HG03521 (cell line): Measurements from ENCODE around the gene CDH13.

Source experiments
- ATAC-seq: cut with Tn5 transposase; IDR thresholded peaks from one replicate; pipeline ENCODE4 v1.9.1; 2021; ENCODE audit warnings: mild to moderate bottlenecking, moderate library complexity; ENCODE audit not compliant: unreplicated experiment

CDH13 gene

DNA sequence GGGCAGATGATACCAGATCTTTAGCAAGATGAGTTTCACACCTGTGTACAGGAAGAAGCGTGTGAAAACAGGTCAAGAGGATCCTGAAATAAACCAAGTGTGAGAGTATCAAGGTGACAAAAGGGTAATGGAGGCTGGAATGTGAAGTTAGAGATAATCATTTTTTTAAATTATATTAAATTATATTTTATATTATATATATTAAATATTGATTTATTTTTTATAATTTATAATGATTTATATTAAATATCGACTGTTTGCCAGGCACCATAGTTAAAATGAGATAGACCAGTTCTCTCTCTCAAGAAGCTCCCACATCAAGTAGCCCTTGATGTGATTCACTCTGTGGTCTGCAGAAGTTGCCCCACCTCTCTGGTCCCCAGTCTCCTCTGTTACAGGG lies 820.8 kb downstream of the CDH13 start:
- no peak for ATAC-seq

DNA sequence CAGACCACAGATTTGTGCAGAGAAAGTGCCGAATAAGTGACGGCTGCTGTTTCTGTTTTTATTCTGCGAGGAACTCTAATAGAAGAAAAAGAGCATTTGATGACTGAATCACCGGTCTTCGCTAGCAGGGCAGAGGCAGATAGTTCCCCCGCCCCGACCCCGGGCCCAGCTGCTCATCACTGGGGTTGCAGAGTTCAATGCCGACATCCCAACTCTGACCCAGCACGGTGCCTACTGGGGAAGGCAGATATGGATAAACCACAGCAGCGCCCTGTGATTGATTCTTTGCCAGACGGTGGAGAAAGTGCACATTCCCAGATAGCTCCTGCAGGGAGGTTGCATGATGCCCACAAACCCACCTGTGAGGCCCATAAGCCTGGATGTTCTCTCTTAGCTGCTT lies 823.1 kb downstream of the CDH13 start:
- ATAC-seq, result no peak

DNA sequence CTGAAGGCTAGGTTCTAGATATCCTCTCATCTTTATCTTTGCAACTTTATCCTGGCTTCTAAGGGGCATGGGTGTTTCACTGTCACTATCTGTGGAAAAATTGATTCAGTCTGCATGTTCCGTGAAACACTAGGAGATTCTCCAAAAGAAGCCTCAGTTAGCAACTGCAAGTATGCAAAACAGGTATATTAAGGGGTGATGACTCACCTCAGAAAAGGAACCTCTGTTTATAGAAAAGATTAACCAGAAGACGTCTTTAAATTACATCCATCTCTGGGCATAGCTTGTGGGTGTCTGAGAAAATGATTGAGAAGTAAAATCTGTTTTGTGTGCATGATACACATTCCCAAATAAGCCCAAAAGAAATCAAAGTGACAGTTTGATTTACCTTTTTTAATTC lies 827.2 kb downstream of the CDH13 start:
- ATAC-seq, result no peak

DNA sequence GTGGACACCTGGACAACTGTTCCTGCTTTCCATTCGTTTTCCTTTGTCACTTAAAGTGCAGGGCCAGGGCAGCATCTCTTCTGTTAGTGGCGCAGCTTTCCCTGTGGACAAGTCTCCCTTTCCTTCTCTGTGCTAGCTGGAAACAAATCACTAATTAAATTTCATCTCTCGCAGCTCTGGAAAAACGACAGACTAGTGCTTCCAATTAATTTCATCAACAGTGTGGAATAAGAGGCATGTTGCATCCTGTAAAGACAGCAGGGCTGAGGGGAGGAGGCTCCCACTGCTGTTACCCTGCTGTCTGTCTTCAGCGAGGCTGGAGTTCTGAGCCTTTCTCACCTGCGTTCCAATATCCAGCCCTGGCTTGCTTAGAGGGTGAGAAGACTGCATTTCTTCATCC lies 828.9 kb downstream of the CDH13 start:
- no peak for ATAC-seq

DNA sequence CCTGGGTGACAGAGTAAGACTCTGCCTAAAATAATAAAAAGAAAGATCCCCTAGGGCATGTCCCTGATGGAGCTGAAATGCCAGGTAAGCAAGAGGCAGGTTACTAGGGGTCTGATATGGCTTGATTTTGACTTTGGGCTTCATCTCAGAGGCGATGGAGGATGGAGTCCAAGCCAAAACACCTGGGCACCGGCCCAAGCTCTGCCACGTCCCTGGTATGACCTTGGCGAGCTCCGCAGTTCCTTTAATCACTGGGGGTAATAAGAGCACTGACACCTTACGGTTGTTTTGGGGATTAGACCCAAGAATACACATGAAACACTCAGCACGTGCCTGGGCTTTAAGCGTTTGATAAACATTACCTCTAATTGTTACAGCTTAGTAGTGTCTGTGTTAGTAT lies 830.2 kb downstream of the CDH13 start:
- no peak for ATAC-seq

DNA sequence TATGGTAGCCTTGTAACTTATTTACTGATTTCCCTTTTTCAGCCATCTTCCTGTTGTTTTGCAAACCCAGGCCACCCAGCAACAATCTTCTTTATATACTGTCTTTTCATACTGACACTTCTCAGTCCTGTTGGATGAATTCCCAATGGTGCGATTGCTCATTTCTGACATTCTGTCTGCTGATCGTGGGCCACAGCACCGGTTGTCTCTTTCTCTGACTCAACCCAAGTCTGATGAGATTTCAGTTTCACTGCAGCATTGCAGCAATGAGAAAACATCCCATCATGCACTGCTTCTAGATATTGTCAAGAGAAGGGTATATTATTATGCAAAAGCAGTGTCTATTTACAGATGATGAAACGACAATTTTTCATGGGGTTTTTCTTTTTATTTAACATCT lies 831.8 kb downstream of the CDH13 start:
- ATAC-seq, result peak; percentile 78

DNA sequence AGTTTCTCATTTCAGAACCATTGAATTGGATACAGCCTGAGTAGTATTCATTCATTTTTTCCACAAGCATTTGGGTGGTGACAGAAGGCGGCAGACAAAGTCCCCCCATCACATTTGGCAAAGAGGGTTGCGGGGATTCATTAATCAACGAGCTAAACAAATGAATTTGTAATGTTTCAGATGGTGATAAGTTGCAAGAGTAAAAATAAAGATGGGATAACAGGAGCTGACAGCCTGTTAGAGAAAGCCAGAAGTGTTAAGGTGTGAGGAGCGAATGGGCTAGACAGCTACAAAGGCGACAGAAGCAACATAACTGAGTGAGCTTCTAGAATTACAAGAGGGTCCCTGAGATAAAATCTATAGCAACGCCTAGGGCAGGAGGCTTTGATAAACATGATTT lies 838.2 kb downstream of the CDH13 start:
- ATAC-seq, result no peak

DNA sequence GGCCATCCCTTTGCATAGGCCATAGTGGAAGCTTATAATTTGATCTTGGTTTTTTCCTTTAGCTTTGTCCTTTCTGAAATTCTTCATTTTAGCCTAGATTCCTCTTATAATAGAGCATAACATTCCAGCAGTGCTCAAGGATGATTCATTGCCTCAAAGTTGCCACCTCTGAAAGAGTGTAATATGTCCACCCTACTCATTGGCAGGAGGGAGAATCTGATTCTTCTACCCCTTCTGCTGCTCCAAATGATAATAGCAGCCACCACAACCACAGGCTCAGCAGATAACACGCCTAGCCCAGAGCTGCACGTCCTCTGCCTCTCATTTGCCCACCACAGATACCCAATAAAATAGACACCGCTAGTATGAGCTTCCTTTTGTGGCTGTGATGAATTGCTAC lies 843.6 kb downstream of the CDH13 start:
- no peak for ATAC-seq

DNA sequence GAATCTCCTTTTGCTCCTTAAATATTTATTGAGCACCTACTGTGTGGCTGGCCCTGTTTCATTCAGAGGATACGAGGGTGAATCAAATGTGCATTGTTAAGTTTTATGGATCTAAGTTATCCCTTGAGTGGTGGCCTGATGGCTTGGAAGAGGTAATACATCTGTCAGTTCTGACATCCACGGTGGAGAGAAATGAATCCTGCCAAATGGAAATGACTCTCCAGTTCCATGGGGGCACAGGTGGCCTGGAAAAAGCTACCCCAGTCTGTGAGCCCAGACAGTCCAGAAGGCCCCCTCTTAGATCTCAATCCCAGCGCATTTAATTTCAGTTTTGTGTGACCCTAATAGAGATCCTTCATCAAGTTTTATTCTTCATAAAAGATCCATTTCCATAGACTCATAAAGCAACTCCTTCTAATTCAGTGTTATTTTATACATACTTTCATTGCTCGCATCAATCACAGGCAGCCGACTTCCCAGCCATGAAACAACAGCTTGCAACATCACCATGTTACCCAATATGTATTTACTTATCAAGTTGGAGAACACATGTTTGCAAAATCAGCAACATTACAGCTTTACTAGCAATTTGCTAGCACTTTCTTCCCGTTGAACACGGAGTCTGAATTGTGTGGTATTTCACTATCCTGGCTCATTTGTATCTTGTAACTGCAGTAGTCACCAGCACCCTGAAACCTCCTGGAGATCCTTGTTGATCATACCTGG lies 846.2 kb downstream of the CDH13 start:
- ATAC-seq, result no peak

DNA sequence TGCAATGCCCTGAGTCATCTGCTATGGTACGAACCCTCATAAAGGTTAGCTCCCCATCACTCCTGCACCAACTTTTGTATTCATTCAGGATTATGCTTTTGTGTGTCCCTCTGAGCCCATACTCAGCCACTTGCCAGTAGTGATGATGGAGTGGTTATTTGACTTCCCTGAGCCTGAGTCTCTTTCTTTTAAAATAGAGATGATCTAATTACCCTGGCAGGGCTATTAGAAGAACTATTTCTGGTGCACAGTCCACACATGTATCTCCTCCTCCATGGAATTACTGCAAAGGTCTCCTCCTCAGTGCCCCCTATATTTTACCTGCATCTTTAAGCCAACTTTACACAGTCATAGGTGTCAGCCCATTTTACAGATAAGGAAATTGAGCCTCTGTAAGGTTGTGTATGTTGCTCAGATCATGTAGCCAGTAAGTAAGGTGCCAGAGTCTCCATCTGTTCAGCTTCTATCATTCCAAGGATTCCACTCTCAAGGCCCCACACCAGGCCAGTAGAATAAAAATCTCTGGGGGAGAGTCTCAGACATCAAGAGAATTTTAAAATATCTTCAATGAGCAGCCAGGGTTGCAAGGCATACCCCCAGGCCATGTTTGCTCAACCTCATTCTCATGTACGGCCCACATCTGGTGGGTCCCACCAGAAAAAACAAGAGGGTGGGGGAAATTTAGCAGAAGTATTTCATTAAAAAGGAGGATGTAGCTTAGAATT lies 847.3 kb downstream of the CDH13 start:
- no peak for ATAC-seq

DNA sequence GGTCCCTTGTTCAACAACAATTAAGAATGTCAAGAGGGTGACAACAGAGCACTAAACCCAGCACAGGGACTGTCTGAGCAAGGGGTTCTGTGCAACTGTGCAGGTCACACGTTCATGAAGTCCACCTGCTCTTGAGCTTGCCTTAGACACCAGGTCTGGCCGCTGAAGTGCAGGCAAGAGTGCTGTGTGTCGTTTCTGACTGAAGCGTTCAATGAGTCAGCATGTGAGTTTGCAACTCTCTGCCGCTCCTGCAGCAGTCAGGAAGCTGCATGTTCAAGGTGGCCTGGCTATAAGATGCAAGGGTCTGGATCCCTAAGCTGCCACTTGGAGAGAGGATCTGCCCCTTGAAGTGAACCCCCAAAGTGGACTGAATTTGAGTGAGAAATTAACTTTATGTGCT lies 848.3 kb downstream of the CDH13 start:
- no peak for ATAC-seq

DNA sequence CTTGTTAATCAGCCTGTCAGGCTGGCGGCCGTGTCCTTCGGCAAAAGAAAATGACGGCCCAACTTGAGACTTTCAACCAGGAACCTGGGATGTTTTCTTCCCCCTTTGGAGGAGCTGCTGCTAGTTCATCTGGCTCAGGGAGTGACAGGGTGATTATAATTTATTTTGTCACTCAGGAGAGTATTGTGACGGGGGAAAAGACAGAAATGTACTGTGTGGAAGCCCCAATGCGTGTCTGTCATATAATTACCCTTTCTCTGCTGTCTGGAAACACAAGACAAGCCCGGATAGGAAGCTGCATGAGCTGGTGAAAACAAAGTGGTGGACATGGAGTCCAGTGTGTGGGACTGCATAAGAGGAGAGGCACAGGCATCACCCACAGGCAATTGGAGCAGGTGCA lies 854.8 kb downstream of the CDH13 start:
- no peak for ATAC-seq

DNA sequence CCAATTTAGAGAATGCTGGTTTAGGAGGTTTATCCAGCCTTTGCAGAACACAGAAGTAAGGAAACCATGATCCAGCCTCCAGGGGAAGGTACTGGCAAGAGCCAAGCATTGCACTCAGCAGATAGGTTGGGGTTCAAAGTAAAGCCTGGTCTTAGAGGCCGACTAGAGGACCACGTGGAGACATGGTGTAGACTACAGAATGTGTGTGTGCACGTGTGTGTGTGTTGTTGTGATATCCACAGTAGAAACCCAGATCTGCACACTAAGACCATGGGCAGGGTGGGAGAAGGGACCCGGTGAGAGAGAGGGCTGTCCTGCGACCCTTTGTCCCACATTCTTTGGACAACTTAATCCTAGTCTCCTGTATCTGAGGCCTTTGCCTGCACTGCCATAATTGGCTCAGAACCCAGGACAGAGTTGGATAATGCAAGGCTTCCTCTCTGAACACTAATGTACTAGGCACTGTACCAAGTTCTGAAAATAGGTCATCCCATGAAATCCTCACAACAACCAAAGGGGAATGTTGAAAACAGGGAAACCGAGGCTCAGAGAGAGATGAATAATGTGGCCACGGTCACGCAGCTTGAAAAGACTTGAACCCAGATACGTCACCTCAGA lies 855.9 kb downstream of the CDH13 start:
- no peak for ATAC-seq

DNA sequence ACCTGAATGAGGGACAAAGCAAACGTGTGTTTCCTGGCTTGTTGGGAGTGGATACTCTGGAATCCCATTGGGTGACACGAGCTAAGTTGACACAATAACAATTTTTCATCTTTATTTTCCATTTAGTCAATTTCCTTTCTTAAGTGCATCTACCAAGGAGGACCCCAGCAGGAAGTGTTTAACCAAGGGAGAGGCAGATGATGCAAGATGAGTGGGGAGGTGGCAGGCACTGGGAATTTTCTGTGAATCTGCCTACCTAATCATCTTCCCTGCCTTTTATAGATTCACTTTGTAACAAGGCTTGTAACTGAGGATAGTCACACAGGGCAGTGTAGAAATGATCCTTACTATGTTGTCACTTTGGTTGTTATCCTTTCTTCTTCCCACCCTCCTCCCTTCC lies 863.3 kb downstream of the CDH13 start:
- ATAC-seq, result no peak

DNA sequence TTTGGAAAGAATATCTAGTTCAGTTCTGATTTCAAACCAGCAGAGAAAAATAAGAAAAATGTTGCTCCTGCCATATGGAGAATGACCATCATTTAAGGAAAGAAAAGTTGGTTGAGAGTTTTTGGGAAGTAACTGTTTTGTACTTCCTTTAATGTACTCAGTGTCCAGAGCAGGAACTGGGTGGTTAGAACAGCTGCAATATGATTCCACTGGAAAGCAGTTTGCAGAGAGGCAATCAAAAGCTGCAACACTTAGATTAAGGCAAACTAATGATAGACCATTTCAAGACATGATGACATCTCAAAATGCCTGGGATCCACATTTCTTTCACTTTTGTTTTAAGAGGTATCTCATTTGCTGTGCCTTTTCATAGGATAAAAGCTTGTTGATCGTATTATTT lies 867.7 kb downstream of the CDH13 start:
- ATAC-seq, result no peak

DNA sequence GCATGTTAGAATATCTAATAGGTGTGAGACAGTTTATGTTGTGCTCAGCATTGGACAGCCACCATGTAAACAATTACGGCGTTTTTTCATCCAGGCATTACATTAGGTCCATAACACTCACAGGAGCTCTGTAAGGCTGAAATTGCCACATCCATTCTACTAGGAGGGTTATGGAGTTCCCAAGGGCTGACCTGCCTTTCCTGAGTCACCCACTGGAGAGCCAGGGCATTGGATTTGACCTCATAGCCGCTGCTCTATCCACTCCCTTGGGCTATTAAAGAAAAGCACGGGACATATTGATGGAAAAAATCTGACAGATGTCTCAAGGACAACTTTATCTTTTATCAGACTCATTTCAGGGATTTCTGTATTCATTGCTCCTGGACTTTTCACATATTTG lies 874.7 kb downstream of the CDH13 start:
- no peak for ATAC-seq

DNA sequence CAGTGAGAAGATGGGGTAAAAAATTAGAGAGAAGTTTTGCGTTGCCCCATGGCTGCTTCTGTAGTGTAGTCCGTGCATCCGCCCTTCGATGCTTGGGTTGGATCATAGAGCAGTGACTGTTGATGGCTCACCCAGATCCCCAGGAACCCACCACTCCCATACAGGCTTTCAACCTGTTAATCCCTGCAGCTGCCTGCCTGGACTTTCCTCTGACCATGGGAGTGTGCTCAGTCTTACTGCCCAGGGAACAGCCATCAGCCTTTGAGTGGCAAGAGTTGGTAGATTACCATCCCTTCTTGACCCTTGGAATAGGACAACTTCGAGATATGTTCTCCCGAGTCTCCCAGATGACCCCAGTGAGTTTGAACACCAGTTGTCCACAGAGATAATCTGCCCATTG lies 881.5 kb downstream of the CDH13 start:
- no peak for ATAC-seq

DNA sequence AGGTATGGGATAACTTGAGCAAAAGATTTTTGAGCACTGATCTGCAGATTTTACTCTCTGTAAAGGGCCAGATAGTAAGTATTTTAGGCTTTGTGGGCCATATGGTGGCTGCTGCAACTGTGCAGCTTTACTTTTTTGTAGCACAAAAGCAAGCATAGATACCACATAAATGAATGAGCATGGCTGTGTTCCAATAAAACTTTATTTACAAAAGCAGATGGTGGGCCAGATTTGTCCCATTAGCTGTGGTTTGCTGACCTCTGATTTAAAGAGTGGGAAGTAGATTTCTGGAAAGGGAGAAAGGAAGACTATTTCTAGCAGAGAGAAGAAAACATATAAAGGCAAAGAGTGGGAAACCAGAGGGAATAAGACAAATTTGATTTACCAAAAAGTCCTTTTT lies 882.5 kb downstream of the CDH13 start:
- no peak for ATAC-seq

DNA sequence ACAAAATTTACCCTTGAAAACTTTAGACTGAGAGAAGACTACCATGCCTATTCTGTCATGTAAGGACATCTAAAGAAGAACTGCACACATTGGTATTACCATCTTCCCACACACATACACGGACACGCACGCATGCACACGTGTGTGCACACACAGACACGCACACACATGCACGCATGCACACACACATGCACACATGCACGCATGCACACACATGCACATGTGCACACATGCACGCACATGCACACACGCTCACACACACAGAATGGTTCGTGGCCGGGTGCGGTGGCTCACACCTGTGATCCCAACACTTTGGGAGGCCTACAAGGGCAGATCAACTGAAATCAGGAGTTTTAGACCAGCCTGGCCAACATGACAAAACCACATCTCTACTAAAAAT lies 884.1 kb downstream of the CDH13 start:
- no peak for ATAC-seq

DNA sequence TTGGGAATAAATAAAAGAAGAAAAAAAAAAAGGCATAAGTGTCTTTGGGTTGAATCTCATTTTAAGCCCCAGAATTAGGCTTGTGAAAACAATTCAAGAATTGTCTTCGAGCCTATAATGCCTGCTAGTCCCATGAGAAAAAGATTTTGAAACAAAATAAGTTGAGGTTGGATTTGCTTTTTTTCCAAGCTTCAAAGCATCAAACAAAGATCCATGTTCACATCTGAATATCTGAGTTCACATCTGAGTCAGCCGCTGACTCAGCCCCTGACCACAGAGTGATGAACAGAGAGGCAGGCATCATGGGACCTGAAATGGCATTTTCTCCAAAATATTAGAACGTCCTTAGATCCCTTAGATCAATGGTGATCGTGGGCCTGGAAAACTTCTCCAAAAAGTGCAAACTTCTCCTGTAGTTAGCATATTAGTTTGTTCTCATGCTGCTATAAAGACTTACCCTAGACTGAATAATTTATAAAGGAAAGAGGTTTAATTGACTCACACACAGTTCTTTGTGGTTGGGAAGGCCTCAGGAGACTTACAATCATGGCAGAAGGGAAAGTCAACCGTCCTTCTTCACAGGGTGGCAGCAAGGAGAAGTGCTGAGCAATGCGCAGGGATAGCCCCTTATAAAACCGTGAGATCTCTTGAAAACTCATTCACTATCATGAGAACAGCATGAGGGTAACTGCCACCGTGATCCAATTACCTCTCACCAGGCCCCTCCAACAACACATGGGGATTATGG lies 886.4 kb downstream of the CDH13 start:
- no peak for ATAC-seq

DNA sequence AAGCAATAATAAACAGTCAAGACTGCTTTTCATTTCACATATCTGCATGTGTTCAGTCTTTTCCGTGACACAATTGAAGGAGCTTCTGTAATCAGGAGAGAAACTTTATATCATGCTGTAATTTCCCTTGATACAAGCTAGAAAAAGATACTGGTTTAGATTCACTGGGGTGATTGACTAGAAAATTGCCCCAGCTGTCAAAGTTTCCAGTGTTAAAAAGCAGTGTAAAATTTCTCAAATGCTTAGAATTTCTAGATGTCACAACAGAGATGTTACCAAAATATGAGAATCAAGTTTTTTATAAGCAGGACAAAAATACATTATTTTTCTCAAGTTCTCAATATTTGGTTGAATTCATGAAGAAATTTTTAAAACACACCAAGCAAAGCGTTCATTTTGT lies 888.6 kb downstream of the CDH13 start:
- no peak for ATAC-seq

DNA sequence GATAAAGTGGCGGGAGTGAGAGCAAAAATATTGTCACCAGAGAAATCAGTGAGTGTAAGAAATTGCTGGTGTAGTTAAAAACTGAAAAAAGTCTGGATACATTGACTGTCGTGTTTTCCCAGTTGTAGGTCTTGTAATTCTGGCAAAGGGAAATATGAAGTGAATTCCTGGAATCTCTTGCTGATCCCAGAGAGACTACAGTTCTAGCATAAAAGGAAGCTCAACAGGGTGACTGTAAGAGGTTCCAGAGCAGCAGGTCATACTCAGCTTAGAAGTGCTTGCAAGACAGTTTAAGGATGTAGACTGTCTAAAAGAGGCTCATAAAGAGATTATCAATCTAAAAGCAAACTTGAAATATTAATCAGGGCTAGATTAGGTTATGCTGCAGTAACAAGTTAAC lies 890.2 kb downstream of the CDH13 start:
- no peak for ATAC-seq
